K562 (cell line): ENCODE data around the gene WWC2. TPM values are rescaled to one million over a fixed set of nuclear protein-coding genes. Genes with fewer than 3 reads are reported as not detected.

Experiments
- ATAC-seq: fragments of 200-7000 bp; cut with Tn5 transposase; 3 replicates; pipeline ENCODE4 v1.9.1; 2020; ENCODE audit warnings: moderate library complexity
- BruUV-seq: library from RNA; stranded (reverse); fragments of 400-500 nt; replicated peaks from 2 replicates; lab custom pipeline; 2021; lab: Mats Ljungman, UMichigan
- CTCF ChIA-PET: fragments of 300-600 bp; formaldehyde crosslinking; extraction: SDS; loops from one replicate; lab custom pipeline; 2021; ENCODE audit warnings: low intra/inter-chr PET ratio; lab: Yijun Ruan, JAX
- POLR2A ChIA-PET: fragments of 300-600, 350-650 bp; sonication (Branson Sonifier 250); formaldehyde crosslinking; extraction: SDS; loops from one replicate; lab custom pipeline; 2021; ENCODE audit warnings: antibody characterized with exemption, inconsistent platforms; lab: Yijun Ruan, JAX
- DNase-seq, 4 experiments: peaks; one replicate each; pipeline versions ENCODE4 v3.0.0 to v3.0.0-alpha.2; 2011 to 2018; ENCODE audit warnings: low spot score in 3 of 4, mixed read lengths in 3 of 4; ENCODE audit errors: extremely low read depth in 1 of 4
- FAIRE-seq: peaks from 2 replicates; lab custom pipeline; 2011; peaks lifted over from hg19 to GRCh38; lab: Jason Lieb, UNC
- H2AFZ ChIP-seq: 2 replicates; pipeline ENCODE4 v1.6.0; 2011; ENCODE audit warnings: low read depth, low read length, control low read depth, inconsistent platforms
- H3K27ac ChIP-seq: fragments of 200-600 bp; 3 replicates; pipeline ENCODE4 v1.8.0; 2011; ENCODE audit warnings: low read depth, mild to moderate bottlenecking, control low read depth, inconsistent platforms, low read length, moderate library complexity, mixed read lengths; ENCODE audit errors: extremely low read depth
- H3K27me3 ChIP-seq, 2 experiments: fragments of 300-600 bp in 1 of 2; 2 replicates in 1 of 2; 3 replicates in 1 of 2; pipeline versions ENCODE4 v1.6.0 to v1.8.0; 2011; ENCODE audit warnings: inconsistent platforms in 2 of 2, low read length in 2 of 2, mild to moderate bottlenecking in 1 of 2, mixed read lengths in 1 of 2, moderate library complexity in 1 of 2; ENCODE audit not compliant: control insufficient read depth in 2 of 2, insufficient read depth in 2 of 2
- H3K36me3 ChIP-seq: fragments of 300-600 bp; 3 replicates; pipeline ENCODE4 v1.8.0; 2011; ENCODE audit warnings: mild to moderate bottlenecking, low read length, inconsistent platforms; ENCODE audit not compliant: control insufficient read depth, insufficient read depth
- H3K4me1 ChIP-seq, 2 experiments: fragments of 200-600 bp in 1 of 2; replicated peaks in 1 of 2; 2 replicates in 1 of 2; 3 replicates in 1 of 2; pipeline versions ENCODE4 v1.5.1 to v1.8.0; 2011; ENCODE audit warnings: inconsistent platforms in 2 of 2, low read length in 2 of 2, mild to moderate bottlenecking in 1 of 2, mixed read lengths in 1 of 2, moderate library complexity in 1 of 2; ENCODE audit not compliant: control insufficient read depth in 2 of 2, insufficient read depth in 2 of 2
- H3K4me2 ChIP-seq: 2 replicates; pipeline ENCODE4 v1.6.1; 2011; ENCODE audit warnings: low read length, control low read depth, inconsistent platforms, mixed read lengths; ENCODE audit not compliant: insufficient read depth
- H3K4me3 ChIP-seq: fragments of 200-600 bp; sonication (generic), shearing (Covaris generic); 2 replicates; pipeline ENCODE4 v1.5.1; 2016; ENCODE audit warnings: control low read depth, inconsistent platforms
- H3K79me2 ChIP-seq: fragments of 200-600 bp; 3 replicates; pipeline ENCODE4 v1.8.0; 2011; ENCODE audit warnings: low read length, inconsistent platforms; ENCODE audit not compliant: control insufficient read depth, insufficient read depth
- H3K9ac ChIP-seq, 2 experiments: 2 replicates each; pipeline versions ENCODE4 v1.6.0 to v1.6.1; 2011; ENCODE audit warnings: low read depth in 2 of 2, low read length in 2 of 2, control low read depth in 1 of 2, inconsistent platforms in 1 of 2, mild to moderate bottlenecking in 1 of 2, mixed read lengths in 1 of 2; ENCODE audit not compliant: insufficient read depth in 1 of 2
- H3K9me1 ChIP-seq: one replicate; pipeline ENCODE4 v1.6.0; 2011; ENCODE audit warnings: inconsistent platforms, mild to moderate bottlenecking, low read length, moderate library complexity; ENCODE audit not compliant: control insufficient read depth, insufficient read depth
- H3K9me3 ChIP-seq: replicated peaks from 2 replicates; pipeline ENCODE4 v1.5.1; 2011; ENCODE audit warnings: low read depth, low read length, inconsistent platforms; ENCODE audit not compliant: control insufficient read depth, insufficient read depth
- H4K20me1 ChIP-seq: replicated peaks from 2 replicates; pipeline ENCODE4 v1.6.1; 2011; ENCODE audit warnings: low read length, inconsistent platforms, mixed read lengths; ENCODE audit not compliant: control insufficient read depth, insufficient read depth
- HMGN3 ChIP-seq: IDR thresholded peaks from 2 replicates; pipeline ENCODE4 v1.6.1; 2011; ENCODE audit warnings: borderline replicate concordance, low read depth, mild to moderate bottlenecking, mixed read lengths, low read length; ENCODE audit not compliant: insufficient read length; ENCODE audit errors: extremely low read depth
- TCFL5 ChIP-seq: fragments of 250-450 bp; sonication (Bioruptor Pico); conservative IDR thresholded peaks from 2 replicates; pipeline ENCODE4 v1.6.1; 2021; ENCODE audit warnings: mild to moderate bottlenecking, moderate library complexity, matching md5 sums
- TSC22D4 ChIP-seq: fragments of 450-650 bp; IDR thresholded peaks from 2 replicates; pipeline ENCODE4 v1.6.1; 2016; ENCODE audit warnings: missing genetic modification characterization, missing biosample characterization, control low read depth
- ZNF561 ChIP-seq: fragments of 450-650 bp; formaldehyde crosslinking; conservative IDR thresholded peaks from 2 replicates; pipeline ENCODE4 v1.4.0; 2020; ENCODE audit warnings: mild to moderate bottlenecking, moderate library complexity
- WGBS: fragments of 100-300 bp; shearing (Covaris generic); methylation state at CpG from one replicate; pipeline ENCODE4 v1.1.6; 2016; ENCODE audit warnings: low coverage, mixed read lengths; ENCODE audit not compliant: insufficient coverage; ENCODE audit errors: missing lambda C conversion rate; 5-methylcytosine and 5-hydroxymethylcytosine counted together
- in situ Hi-C: fragments of 300-500 bp; cut with MboI; formaldehyde crosslinking; loops from 4 replicates; pipeline ENCODE4 v1.15.0; 2018; ENCODE audit warnings: inconsistent platforms, mixed read lengths
- intact Hi-C: fragments of 100-400 bp; cut with micrococcal nuclease; formaldehyde crosslinking; loops from 2 replicates; pipeline ENCODE4 v1.14.2; 2022
- polyA plus RNA-seq, 8 experiments: library from polyadenylated mRNA; depleted of rRNA in 4 of 8; stranded (reverse) in 5 of 8; unstranded in 3 of 8; fragments of >200 nt; fragmentation: Nextera tagmentation in 2 of 8; fragmentation: Illumina TruSeq in 1 of 8; extraction: Ambion mirVana in 2 of 8; extraction: Trizol in 1 of 8; gene quantifications; 2 replicates each; pipeline versions ENCODE4 v1.2.1 to v1.2.3, GENCODE V29; 2011 to 2014; ENCODE audit warnings: inconsistent platforms in 1 of 8, missing spikeins in 1 of 8
- total RNA-seq, 7 experiments: library from RNA; depleted of rRNA in 6 of 7; stranded (reverse); fragments of >200 nt in 6 of 7; fragmentation: Illumina TruSeq in 2 of 7; extraction: Trizol in 2 of 7; gene quantifications; 2 replicates each; pipeline versions ENCODE4 v1.2.1 to v1.2.3, GENCODE V29; 2011 to 2021; ENCODE audit warnings: low replicate concordance in 1 of 7
- TF ChIP-seq, protein P1 (sequence below), 2 experiments: fragments of 150-350 bp in 1 of 2; IDR thresholded peaks; 2 replicates each; pipeline ENCODE4 v1.6.1; 2012 to 2016; ENCODE audit warnings: low read depth in 2 of 2, low read length in 2 of 2, mild to moderate bottlenecking in 1 of 2, moderate library complexity in 1 of 2
- TF ChIP-seq, protein P2 (sequence below): fragments of 250-450 bp; sonication (Bioruptor Pico); IDR thresholded peaks from 2 replicates; pipeline ENCODE4 v1.8.0; 2022; ENCODE audit warnings: moderate library complexity, mild to moderate bottlenecking, inconsistent platforms
- TF ChIP-seq, protein P3 (sequence below): fragments of 200-400 bp; formaldehyde crosslinking; IDR thresholded peaks from 2 replicates; pipeline ENCODE4 v1.6.1; 2017; ENCODE audit warnings: mild to moderate bottlenecking, low read depth, low read length, moderate library complexity
- TF ChIP-seq, protein P4 (sequence below): sonication (generic); formaldehyde crosslinking; IDR thresholded peaks from 2 replicates; pipeline ENCODE4 v1.8.1; 2023; ENCODE audit warnings: mild to moderate bottlenecking, missing genetic modification reagents
- TF ChIP-seq, protein P5 (sequence below), 2 experiments: fragments of 200-800 bp in 1 of 2; sonication (Bioruptor generic) in 1 of 2; sonication (generic) in 1 of 2; formaldehyde crosslinking in 1 of 2; IDR thresholded peaks in 1 of 2; conservative IDR thresholded peaks in 1 of 2; 2 replicates each; pipeline versions ENCODE4 v1.5.0 to v1.6.1; 2016 to 2020; ENCODE audit warnings: missing compliant biosample characterization in 1 of 2, missing genetic modification characterization in 1 of 2, missing genetic modification reagents in 1 of 2

Gene WWC2
- total and polyA plus RNA-seq, 9 of the 15 experiments (the other 6 are each of a cell fraction or from before 2014, with no cell fraction given): 3.7 to 39.4 (median 19.6) TPM

DNA sequence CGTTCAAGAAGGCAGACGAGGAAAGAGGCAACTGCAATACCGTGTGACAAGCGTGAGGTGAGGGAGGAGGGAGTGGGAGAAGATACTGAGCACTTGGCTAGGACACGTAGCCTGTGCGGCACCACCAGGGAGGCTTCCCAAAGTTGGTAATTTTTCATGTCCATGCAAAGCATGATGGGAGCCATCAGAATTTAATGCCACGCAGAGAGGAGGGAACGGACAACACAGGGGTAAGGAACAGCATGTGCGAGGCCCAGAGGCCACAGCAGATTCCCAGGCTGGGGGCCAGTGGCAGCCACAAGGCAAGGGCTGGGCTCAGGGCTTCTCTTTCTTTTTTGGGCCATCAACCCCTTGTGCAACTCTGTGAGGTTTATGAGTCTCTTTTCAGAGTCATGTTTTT is 234.1 kb downstream of the WWC2 start:
- Histone ChIP-seq H2AFZ (no peak overlapping the region), H4K20me1 (no peaks in the 10 kb centered on the region), H3K9ac (no peak overlapping the region), H3K27ac (no peak overlapping the region), H3K79me2 (no peaks in the 10 kb centered on the region), H3K9me3 (no peaks in the 10 kb centered on the region), H3K9me1 (no peaks in the 10 kb centered on the region), H3K4me2 (no peak overlapping the region), H3K36me3 (no peaks in the 10 kb centered on the region), H3K4me3 (no peak overlapping the region), H3K4me1 (peaks cover 0 to 8% of the 10 kb centered on the region in 2 experiments; a peak in 3 of 5 replicates), H3K27me3 (peaks cover 2 to 27% of the 10 kb centered on the region in 2 experiments; a peak in 2 of 5 replicates)
- intact Hi-C loops (no loop called here), in situ Hi-C loops (no loop called here)
- 22% methylated on average over 8 of the region's 9 CpGs for WGBS
- no peak for FAIRE-seq
- BruUV-seq: no TSS peak
- DNase-seq: no peak
- CTCF ChIA-PET: no interaction called here
- ATAC-seq: no peak
- POLR2A ChIA-PET: no interaction called here
- TF ChIP-seq, protein P1, sequence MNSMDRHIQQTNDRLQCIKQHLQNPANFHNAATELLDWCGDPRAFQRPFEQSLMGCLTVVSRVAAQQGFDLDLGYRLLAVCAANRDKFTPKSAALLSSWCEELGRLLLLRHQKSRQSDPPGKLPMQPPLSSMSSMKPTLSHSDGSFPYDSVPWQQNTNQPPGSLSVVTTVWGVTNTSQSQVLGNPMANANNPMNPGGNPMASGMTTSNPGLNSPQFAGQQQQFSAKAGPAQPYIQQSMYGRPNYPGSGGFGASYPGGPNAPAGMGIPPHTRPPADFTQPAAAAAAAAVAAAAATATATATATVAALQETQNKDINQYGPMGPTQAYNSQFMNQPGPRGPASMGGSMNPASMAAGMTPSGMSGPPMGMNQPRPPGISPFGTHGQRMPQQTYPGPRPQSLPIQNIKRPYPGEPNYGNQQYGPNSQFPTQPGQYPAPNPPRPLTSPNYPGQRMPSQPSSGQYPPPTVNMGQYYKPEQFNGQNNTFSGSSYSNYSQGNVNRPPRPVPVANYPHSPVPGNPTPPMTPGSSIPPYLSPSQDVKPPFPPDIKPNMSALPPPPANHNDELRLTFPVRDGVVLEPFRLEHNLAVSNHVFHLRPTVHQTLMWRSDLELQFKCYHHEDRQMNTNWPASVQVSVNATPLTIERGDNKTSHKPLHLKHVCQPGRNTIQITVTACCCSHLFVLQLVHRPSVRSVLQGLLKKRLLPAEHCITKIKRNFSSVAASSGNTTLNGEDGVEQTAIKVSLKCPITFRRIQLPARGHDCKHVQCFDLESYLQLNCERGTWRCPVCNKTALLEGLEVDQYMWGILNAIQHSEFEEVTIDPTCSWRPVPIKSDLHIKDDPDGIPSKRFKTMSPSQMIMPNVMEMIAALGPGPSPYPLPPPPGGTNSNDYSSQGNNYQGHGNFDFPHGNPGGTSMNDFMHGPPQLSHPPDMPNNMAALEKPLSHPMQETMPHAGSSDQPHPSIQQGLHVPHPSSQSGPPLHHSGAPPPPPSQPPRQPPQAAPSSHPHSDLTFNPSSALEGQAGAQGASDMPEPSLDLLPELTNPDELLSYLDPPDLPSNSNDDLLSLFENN (IDR thresholded peaks at IDR 0.05; ENCODE audit: low read depth in 2 of 2, low read length in 2 of 2): no peak
- no peak for TF ChIP-seq HMGN3
- TF ChIP-seq, protein P2, sequence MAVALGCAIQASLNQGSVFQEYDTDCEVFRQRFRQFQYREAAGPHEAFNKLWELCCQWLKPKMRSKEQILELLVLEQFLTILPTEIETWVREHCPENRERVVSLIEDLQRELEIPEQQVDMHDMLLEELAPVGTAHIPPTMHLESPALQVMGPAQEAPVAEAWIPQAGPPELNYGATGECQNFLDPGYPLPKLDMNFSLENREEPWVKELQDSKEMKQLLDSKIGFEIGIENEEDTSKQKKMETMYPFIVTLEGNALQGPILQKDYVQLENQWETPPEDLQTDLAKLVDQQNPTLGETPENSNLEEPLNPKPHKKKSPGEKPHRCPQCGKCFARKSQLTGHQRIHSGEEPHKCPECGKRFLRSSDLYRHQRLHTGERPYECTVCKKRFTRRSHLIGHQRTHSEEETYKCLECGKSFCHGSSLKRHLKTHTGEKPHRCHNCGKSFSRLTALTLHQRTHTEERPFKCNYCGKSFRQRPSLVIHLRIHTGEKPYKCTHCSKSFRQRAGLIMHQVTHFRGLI: no peak
- TF ChIP-seq, protein P3, sequence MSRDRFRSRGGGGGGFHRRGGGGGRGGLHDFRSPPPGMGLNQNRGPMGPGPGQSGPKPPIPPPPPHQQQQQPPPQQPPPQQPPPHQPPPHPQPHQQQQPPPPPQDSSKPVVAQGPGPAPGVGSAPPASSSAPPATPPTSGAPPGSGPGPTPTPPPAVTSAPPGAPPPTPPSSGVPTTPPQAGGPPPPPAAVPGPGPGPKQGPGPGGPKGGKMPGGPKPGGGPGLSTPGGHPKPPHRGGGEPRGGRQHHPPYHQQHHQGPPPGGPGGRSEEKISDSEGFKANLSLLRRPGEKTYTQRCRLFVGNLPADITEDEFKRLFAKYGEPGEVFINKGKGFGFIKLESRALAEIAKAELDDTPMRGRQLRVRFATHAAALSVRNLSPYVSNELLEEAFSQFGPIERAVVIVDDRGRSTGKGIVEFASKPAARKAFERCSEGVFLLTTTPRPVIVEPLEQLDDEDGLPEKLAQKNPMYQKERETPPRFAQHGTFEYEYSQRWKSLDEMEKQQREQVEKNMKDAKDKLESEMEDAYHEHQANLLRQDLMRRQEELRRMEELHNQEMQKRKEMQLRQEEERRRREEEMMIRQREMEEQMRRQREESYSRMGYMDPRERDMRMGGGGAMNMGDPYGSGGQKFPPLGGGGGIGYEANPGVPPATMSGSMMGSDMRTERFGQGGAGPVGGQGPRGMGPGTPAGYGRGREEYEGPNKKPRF: no peak
- TF ChIP-seq TSC22D4 (tag): no peak
- TF ChIP-seq, protein P4, sequence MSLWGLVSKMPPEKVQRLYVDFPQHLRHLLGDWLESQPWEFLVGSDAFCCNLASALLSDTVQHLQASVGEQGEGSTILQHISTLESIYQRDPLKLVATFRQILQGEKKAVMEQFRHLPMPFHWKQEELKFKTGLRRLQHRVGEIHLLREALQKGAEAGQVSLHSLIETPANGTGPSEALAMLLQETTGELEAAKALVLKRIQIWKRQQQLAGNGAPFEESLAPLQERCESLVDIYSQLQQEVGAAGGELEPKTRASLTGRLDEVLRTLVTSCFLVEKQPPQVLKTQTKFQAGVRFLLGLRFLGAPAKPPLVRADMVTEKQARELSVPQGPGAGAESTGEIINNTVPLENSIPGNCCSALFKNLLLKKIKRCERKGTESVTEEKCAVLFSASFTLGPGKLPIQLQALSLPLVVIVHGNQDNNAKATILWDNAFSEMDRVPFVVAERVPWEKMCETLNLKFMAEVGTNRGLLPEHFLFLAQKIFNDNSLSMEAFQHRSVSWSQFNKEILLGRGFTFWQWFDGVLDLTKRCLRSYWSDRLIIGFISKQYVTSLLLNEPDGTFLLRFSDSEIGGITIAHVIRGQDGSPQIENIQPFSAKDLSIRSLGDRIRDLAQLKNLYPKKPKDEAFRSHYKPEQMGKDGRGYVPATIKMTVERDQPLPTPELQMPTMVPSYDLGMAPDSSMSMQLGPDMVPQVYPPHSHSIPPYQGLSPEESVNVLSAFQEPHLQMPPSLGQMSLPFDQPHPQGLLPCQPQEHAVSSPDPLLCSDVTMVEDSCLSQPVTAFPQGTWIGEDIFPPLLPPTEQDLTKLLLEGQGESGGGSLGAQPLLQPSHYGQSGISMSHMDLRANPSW (CRISPR knock-in tag): no peak
- TF ChIP-seq, protein P5, sequence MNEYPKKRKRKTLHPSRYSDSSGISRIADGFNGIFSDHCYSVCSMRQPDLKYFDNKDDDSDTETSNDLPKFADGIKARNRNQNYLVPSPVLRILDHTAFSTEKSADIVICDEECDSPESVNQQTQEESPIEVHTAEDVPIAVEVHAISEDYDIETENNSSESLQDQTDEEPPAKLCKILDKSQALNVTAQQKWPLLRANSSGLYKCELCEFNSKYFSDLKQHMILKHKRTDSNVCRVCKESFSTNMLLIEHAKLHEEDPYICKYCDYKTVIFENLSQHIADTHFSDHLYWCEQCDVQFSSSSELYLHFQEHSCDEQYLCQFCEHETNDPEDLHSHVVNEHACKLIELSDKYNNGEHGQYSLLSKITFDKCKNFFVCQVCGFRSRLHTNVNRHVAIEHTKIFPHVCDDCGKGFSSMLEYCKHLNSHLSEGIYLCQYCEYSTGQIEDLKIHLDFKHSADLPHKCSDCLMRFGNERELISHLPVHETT (CRISPR knock-in tag; conservative IDR thresholded peaks at IDR 0.05 in 1 of 2, IDR thresholded peaks at IDR 0.05 in 1 of 2): no peak
- no peak for TF ChIP-seq TCFL5 (CRISPR knock-in tag)
- no peak for TF ChIP-seq ZNF561 (CRISPR knock-in tag)
